ENCODE data around the gene SLC30A9. TPM values are rescaled to one million over a fixed set of nuclear protein-coding genes. Genes with fewer than 3 reads are reported as not detected.

SLC30A9 gene
- total and polyA plus RNA-seq, 4 donors = 86.0 to 103 (median 94.4) TPM

DNA sequence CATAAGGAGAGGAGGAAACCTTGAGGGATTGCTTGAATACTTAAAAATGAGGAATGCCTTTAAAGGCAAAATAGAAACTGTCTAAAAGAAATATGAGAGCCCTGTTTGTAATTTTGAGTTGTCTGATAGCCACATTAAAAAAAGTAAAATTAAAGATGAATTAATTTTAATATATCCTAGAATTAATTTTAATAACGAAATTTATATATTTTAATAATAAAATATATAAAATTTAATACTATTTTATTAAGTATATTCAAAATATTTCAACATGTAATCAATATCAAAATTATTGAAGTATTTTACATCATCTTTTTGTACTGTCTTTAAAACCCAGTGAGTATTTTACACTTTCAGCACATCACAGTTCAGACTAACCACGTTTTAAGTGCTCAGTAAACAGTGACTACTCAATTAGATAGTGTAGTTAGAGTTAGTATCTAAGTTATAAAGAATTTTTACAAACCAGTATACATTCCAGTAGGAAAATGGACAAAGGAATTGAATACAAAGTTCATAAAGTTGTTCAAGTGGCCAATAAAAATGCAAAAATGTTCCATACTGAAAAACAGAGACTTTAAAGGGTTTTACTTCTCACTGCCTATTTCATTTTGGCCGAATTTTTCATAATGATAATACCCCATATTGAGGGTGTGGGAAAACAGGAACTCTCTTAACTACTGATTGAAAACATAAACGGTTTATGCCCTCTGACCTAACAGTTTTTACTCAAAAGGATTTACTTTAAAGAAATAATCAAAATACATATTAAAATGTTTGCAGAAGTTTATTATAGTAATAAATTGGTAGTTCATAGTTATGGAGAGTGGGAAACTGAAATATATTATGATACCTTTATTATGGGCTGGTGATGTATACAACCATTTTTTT is 2.9 kb downstream of the SLC30A9 start:
- Histone ChIP-seq H3K4me3 (ENCODE audit: low read depth, low read length) (no peak overlapping the region), H3K36me3 (ENCODE audit: control insufficient read depth, insufficient read depth, low read length) (peaks cover 8% of the 10 kb centered on the region), H3K27ac (ENCODE audit: low read depth, low read length) (no peak overlapping the region), H3K4me1 (ENCODE audit: control insufficient read depth, insufficient read depth, low read length) (peaks cover 8% of the 10 kb centered on the region), H3K9me3 (ENCODE audit: control insufficient read depth, insufficient read depth, low read length) (no peaks in the 10 kb centered on the region), H3K27me3 (ENCODE audit: control insufficient read depth, insufficient read depth, low read length) (no peaks in the 10 kb centered on the region)
- DNase-seq (ENCODE audit: low read depth in 4 of 6, low spot score in 6 of 6) = no peak
- no CpG with 5 or more reads among the region's 4 CpGs for WGBS (ENCODE audit: insufficient coverage)

DNA sequence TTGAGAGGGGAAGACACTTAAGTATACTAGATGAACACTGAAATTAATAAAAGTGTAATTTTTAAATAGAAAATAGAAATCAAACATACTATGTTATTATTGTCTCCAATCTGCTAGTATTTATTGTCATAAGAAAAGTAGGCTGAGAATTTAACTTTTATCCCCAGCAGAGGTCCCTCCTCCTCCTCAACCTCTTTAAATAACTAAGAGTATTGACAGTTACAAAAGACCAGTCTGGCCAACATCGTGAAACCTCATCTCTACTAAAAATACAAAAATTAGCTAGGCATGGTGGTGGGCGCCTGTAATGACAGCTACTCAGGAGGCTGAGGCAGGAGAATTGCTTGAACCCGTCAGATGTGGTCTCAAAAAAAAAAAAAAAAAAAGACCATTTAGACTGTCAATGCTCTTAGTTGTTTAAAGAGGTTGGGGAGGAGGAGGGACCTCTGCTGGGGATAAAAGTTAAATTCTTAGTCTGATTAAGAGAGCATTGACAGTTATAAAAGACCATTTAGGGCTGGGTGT is 4.2 kb downstream of the SLC30A9 start:
- Histone ChIP-seq H3K27me3 (ENCODE audit: control insufficient read depth, insufficient read depth, low read length) (no peaks in the 10 kb centered on the region), H3K9me3 (ENCODE audit: control insufficient read depth, insufficient read depth, low read length) (no peaks in the 10 kb centered on the region), H3K4me3 (ENCODE audit: low read depth, low read length) (no peak overlapping the region), H3K27ac (ENCODE audit: low read depth, low read length) (no peak overlapping the region), H3K36me3 (ENCODE audit: control insufficient read depth, insufficient read depth, low read length) (peaks cover 8% of the 10 kb centered on the region), H3K4me1 (ENCODE audit: control insufficient read depth, insufficient read depth, low read length) (peaks cover 8% of the 10 kb centered on the region)
- WGBS (ENCODE audit: insufficient coverage) = 100% methylated on average over 1 of the region's 3 CpGs
- DNase-seq (ENCODE audit: low read depth in 4 of 6, low spot score in 6 of 6) = no peak

DNA sequence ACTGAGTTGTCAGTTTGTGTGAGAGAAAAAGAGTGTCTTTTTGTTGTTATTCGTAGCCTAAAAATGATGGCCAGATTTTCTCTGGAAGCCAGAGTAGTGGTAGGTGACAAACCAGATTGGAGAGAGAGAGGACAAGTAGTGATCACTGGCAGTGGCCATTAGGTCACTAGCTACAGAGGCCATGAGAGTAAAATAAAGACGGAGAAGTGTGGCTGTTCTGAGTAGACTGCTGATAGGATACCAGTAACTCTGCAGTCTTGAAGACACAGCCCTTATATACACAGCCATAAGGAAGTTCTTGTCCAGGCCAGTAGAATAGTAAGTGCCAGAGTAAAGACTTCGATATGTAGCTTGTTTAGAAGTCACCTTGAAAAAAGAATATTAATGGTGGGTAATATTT is 7.7 kb downstream of the SLC30A9 start:
- no peaks in the 10 kb centered on the region for H3K27me3 ChIP-seq (ENCODE audit: control insufficient read depth, insufficient read depth, low read length)
- 80% methylated on average over 2 of the region's 3 CpGs for WGBS (ENCODE audit: insufficient coverage)

DNA sequence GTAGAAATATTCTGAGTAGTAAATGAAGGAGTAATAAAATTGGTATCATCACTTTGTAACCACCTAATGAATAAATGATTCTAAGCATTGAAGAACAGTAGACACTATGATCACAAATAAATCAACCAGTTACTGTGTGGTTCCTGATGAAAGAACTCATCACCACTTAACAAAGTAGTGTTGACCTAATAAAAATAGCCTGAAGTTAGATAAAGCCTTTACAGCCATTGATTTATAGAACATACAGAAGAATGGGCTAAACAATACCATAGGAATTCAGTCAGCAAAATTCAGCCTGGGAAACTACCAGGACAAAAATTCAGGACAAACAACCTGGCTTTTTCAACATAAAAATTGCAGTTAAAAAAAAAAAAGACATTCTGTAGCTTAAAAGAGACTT is 9.0 kb downstream of the SLC30A9 start:
- Histone ChIP-seq H3K9me3 (ENCODE audit: control insufficient read depth, insufficient read depth, low read length) (no peaks in the 10 kb centered on the region), H3K27me3 (ENCODE audit: control insufficient read depth, insufficient read depth, low read length) (no peaks in the 10 kb centered on the region), H3K4me3 (ENCODE audit: low read depth, low read length) (no peak overlapping the region), H3K4me1 (ENCODE audit: control insufficient read depth, insufficient read depth, low read length) (no peaks in the 10 kb centered on the region), H3K36me3 (ENCODE audit: control insufficient read depth, insufficient read depth, low read length) (peaks cover 6% of the 10 kb centered on the region), H3K27ac (ENCODE audit: low read depth, low read length) (no peak overlapping the region)
- DNase-seq (ENCODE audit: low read depth in 4 of 6, low spot score in 6 of 6) = no peak

More for the DNA sequence above, 7.7 kb downstream of the SLC30A9 start:
- H3K4me1 ChIP-seq (ENCODE audit: control insufficient read depth, insufficient read depth, low read length) = no peaks in the 10 kb centered on the region
- no peaks in the 10 kb centered on the region for H3K9me3 ChIP-seq (ENCODE audit: control insufficient read depth, insufficient read depth, low read length)
- H3K4me3 ChIP-seq (ENCODE audit: low read depth, low read length) = no peak overlapping the region
- no peak for DNase-seq (ENCODE audit: low read depth in 4 of 6, low spot score in 6 of 6)
- peaks cover 6% of the 10 kb centered on the region for H3K36me3 ChIP-seq (ENCODE audit: control insufficient read depth, insufficient read depth, low read length)
- no peak overlapping the region for H3K27ac ChIP-seq (ENCODE audit: low read depth, low read length)

DNA sequence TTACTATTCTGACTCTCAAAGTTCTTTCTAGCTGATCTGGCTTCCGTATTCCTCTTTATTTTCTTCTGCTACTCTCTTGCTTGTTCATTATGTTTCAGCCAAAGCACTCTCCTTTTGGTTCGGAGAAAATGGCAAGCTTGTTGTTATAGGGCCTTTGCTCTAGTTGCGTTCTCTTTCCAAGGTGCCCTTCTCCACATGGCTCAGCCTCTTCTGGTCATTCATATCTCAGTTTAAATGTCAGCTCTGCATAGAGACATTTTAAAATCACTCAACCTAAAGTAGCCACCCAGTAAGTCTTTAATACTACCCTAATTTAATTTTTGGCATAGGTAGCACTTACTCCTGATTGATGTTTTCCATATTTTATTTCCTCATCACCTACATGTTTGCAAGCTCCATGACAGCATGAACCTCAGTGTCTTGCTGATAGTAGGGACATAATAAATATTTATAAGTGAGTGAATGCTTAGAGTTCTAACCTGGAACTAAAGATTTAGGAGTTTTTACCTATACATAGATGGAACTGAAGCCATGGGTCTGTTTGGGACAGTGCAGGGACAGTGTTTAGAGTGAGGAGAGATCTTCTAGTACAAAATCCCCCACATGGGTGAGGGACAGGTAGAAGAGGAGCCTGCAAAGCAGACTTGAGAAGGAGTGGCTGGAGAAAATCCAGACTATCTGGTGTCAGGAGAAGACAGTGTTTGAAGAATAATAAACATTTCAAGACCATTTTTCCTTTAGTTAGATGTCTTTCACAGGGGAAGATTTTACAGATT is 17.9 kb downstream of the SLC30A9 start:
- Histone ChIP-seq H3K4me1 (ENCODE audit: control insufficient read depth, insufficient read depth, low read length) (no peaks in the 10 kb centered on the region), H3K9me3 (ENCODE audit: control insufficient read depth, insufficient read depth, low read length) (no peaks in the 10 kb centered on the region)
- WGBS (ENCODE audit: insufficient coverage) = 96% methylated on average over 2 of the region's 3 CpGs

DNA sequence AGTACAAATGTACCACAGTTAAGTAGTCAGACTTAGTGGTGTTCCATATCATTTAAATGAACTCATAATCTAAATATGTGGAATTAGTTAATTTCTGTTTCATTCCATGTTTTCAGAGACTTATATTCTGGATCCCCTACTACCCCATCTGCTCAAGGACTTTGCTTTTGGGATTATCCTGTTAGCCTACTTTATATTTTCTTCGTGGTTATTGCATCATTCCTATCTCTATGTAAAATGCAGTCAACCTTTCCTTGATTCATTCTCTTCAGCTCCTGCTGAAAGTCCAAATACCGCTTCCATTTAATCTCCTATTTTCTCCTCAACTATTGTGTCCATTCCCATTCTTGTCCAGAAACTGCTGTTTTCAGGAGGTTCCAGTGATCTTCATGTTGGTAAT is 25.1 kb downstream of the SLC30A9 start:
- Histone ChIP-seq H3K27ac (ENCODE audit: low read depth, low read length) (no peak overlapping the region), H3K4me3 (ENCODE audit: low read depth, low read length) (no peak overlapping the region), H3K36me3 (ENCODE audit: control insufficient read depth, insufficient read depth, low read length) (no peaks in the 10 kb centered on the region), H3K4me1 (ENCODE audit: control insufficient read depth, insufficient read depth, low read length) (no peaks in the 10 kb centered on the region), H3K9me3 (ENCODE audit: control insufficient read depth, insufficient read depth, low read length) (no peaks in the 10 kb centered on the region), H3K27me3 (ENCODE audit: control insufficient read depth, insufficient read depth, low read length) (no peaks in the 10 kb centered on the region)
- DNase-seq (ENCODE audit: low read depth in 4 of 6, low spot score in 6 of 6) = no peak
- 100% methylated on average over 2 of the region's 2 CpGs for WGBS (ENCODE audit: insufficient coverage)

More for the DNA sequence above, 17.9 kb downstream of the SLC30A9 start:
- Histone ChIP-seq H3K4me3 (ENCODE audit: low read depth, low read length) (no peak overlapping the region), H3K27ac (ENCODE audit: low read depth, low read length) (no peak overlapping the region), H3K36me3 (ENCODE audit: control insufficient read depth, insufficient read depth, low read length) (no peaks in the 10 kb centered on the region), H3K27me3 (ENCODE audit: control insufficient read depth, insufficient read depth, low read length) (no peaks in the 10 kb centered on the region)
- no peak for DNase-seq (ENCODE audit: low read depth in 4 of 6, low spot score in 6 of 6)

GRCh38 chr4:42018451-42018850 is 28.1 kb downstream of the SLC30A9 start:
- DNase-seq (ENCODE audit: low read depth in 4 of 6, low spot score in 6 of 6) = no peak
- Histone ChIP-seq H3K27me3 (ENCODE audit: control insufficient read depth, insufficient read depth, low read length) (no peaks in the 10 kb centered on the region), H3K4me3 (ENCODE audit: low read depth, low read length) (no peak overlapping the region), H3K36me3 (ENCODE audit: control insufficient read depth, insufficient read depth, low read length) (peaks cover 2% of the 10 kb centered on the region), H3K27ac (ENCODE audit: low read depth, low read length) (no peak overlapping the region), H3K4me1 (ENCODE audit: control insufficient read depth, insufficient read depth, low read length) (no peaks in the 10 kb centered on the region), H3K9me3 (ENCODE audit: control insufficient read depth, insufficient read depth, low read length) (no peaks in the 10 kb centered on the region)
- no CpG with 5 or more reads among the region's 2 CpGs for WGBS (ENCODE audit: insufficient coverage)

DNA sequence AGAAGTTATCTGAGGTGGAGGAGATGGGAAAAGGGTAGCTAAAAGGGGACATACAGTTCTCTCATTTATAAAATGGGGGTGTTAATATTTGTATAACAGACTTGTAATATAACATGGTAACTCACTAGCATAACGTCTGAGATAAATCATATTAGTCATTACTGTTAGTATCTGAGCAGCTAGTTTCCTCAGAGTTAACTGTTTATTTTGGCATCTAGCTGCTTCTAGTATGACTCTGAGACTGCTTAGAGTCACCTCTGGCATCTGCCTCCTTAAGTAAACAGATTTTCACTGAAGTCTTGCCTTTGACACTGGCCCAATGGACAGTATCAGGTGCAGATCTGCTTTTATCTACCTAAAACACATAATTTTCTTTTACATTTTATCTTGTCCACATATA is 58.1 kb downstream of the SLC30A9 start:
- H3K4me3 ChIP-seq (ENCODE audit: low read depth, low read length) = no peak overlapping the region
- DNase-seq (ENCODE audit: low read depth in 4 of 6, low spot score in 6 of 6) = no peak
- H3K9me3 ChIP-seq (ENCODE audit: control insufficient read depth, insufficient read depth, low read length) = peaks cover 3% of the 10 kb centered on the region
- no peaks in the 10 kb centered on the region for H3K27me3 ChIP-seq (ENCODE audit: control insufficient read depth, insufficient read depth, low read length)
- no CpG with 5 or more reads among the region's 1 CpG for WGBS (ENCODE audit: insufficient coverage)
- H3K36me3 ChIP-seq (ENCODE audit: control insufficient read depth, insufficient read depth, low read length) = peaks cover 3% of the 10 kb centered on the region
- no peak overlapping the region for H3K27ac ChIP-seq (ENCODE audit: low read depth, low read length)
- no peaks in the 10 kb centered on the region for H3K4me1 ChIP-seq (ENCODE audit: control insufficient read depth, insufficient read depth, low read length)

DNA sequence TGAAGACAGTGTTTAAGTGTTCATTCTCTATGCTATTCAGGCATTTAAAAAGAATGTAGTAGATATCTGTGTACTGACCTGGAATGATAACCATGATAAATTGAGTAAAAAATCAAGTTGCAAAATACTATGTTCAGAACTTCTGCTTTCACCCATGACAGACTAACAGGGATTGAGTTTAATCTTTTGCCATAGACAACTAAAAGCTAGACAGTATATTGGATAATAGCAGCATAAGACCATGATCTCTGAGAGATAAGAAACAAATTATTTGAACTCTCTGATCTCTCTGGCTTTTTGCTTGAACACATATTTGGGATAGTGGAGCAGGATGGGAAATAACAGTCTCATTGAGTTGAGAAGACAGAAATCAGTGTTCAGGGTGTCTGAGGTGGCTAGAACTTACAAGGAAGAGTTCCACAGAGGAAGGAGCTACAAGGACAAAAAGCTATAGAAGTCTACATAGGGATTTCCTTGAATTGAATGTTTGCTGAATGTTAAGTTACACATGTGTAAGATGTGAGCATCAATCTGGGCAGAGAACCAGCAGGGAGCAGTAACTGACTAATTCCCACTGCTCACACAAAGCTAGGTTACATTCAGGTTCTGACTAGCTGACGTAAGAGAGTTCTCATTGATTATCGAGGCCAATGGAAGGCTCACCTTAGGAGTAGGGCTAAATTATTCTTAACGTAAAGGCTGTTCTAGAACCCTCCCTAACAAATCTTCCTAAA is 60.4 kb downstream of the SLC30A9 start:
- Histone ChIP-seq H3K36me3 (ENCODE audit: control insufficient read depth, insufficient read depth, low read length) (peaks cover 11% of the 10 kb centered on the region), H3K9me3 (ENCODE audit: control insufficient read depth, insufficient read depth, low read length) (no peaks in the 10 kb centered on the region), H3K27me3 (ENCODE audit: control insufficient read depth, insufficient read depth, low read length) (no peaks in the 10 kb centered on the region), H3K4me3 (ENCODE audit: low read depth, low read length) (no peak overlapping the region), H3K4me1 (ENCODE audit: control insufficient read depth, insufficient read depth, low read length) (no peaks in the 10 kb centered on the region), H3K27ac (ENCODE audit: low read depth, low read length) (no peak overlapping the region)
- WGBS (ENCODE audit: insufficient coverage) = no CpG with 5 or more reads among the region's 3 CpGs
- peak in 1 of 6 donors; percentile 0 for DNase-seq (ENCODE audit: low read depth in 4 of 6, low spot score in 6 of 6)

Data from spinal cord (tissue), 10 donors.